MCF 10A (cell line): ENCODE results near the gene PCDH8. TPM values are rescaled to one million over a fixed set of nuclear protein-coding genes. Genes with fewer than 3 reads are reported as not detected.

Source experiments
- BruUV-seq: library from RNA; stranded (reverse); fragments of 400-500 nt; replicated peaks from 2 replicates; lab custom pipeline; 2021; lab: Mats Ljungman, UMichigan
- CTCF ChIA-PET: fragments of 300-600 bp; sonication (Branson Sonifier 250); formaldehyde crosslinking; extraction: SDS; loops from one replicate; lab custom pipeline; 2021; ENCODE audit warnings: antibody characterized with exemption, inconsistent platforms; lab: Yijun Ruan, JAX
- POLR2A ChIA-PET: fragments of 300-600, 350-650 bp; sonication (Branson Sonifier 250); formaldehyde crosslinking; extraction: SDS; loops from one replicate; lab custom pipeline; 2020; ENCODE audit warnings: antibody characterized with exemption, inconsistent platforms; lab: Yijun Ruan, JAX
- DNase-seq: peaks from one replicate; pipeline ENCODE4 v3.0.0-alpha.2; 2018; ENCODE audit not compliant: unreplicated experiment
- H3K27ac Mint-ChIP-seq: one replicate; pipeline ENCODE4 v1.8.0; 2022; ENCODE audit warnings: mild to moderate bottlenecking, low read depth, mixed read lengths; ENCODE audit not compliant: unreplicated experiment
- H3K27me3 Mint-ChIP-seq: one replicate; pipeline ENCODE4 v1.8.0; 2022; ENCODE audit warnings: mixed read lengths; ENCODE audit not compliant: insufficient read depth, unreplicated experiment
- H3K36me3 Mint-ChIP-seq: one replicate; pipeline ENCODE4 v1.8.0; 2022; ENCODE audit warnings: mild to moderate bottlenecking, moderate library complexity, mixed read lengths; ENCODE audit not compliant: insufficient read depth, unreplicated experiment
- H3K4me1 Mint-ChIP-seq: one replicate; pipeline ENCODE4 v1.8.0; 2022; ENCODE audit warnings: mixed read lengths; ENCODE audit not compliant: insufficient read depth, unreplicated experiment
- H3K4me3 Mint-ChIP-seq: one replicate; pipeline ENCODE4 v1.8.0; 2022; ENCODE audit warnings: mild to moderate bottlenecking, moderate library complexity, mixed read lengths; ENCODE audit not compliant: unreplicated experiment
- H3K9me3 Mint-ChIP-seq: one replicate; pipeline ENCODE4 v1.8.0; 2022; ENCODE audit warnings: mixed read lengths; ENCODE audit not compliant: unreplicated experiment
- CTCF ChIP-seq: fragments of 200-600 bp; IDR thresholded peaks from one replicate; pipeline ENCODE4 v1.8.0; 2022; ENCODE audit warnings: antibody characterized with exemption, mild to moderate bottlenecking; ENCODE audit not compliant: unreplicated experiment
- intact Hi-C: fragments of 100-400 bp; cut with micrococcal nuclease; formaldehyde crosslinking; loops from 2 replicates; pipeline ENCODE4 v1.14.1; 2022
- microRNA-seq: library from miRNA; unstranded; fragments of <30 nt; microRNA quantifications from one replicate; pipeline ENCODE4 v1.2.0, GENCODE V29; 2022
- total RNA-seq: library from RNA; stranded (reverse); gene quantifications from 2 replicates; pipeline ENCODE4 v1.2.3, GENCODE V29; 2022

Gene PCDH8
- total RNA-seq, 1 experiment from 2014 or later: not detected

DNA sequence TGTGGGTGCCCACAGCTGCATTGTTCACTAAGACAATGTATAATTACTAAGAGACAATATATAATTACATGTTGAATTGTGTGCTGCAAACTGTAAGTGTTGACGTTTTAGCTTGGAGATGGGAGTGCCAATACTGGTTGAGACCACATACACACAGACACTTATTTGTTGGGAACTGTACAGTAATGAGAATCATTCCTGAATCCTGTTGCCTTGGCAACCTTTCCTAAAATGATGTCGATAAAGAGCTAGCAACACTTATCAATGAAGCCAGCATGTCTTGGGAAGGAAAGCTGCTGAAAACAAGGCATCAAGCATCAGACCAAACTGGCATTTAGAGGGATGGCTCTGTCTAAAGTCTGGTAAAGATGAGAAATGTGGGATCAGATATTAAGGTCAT is 51.3 kb downstream of the PCDH8 start:
- Mint-ChIP-seq H3K27ac (no peak overlapping the region), H3K36me3 (no peaks in the 10 kb centered on the region), H3K9me3 (peaks cover 7% of the 10 kb centered on the region), H3K27me3 (peaks cover 50% of the 10 kb centered on the region), H3K4me3 (no peak overlapping the region), H3K4me1 (no peaks in the 10 kb centered on the region)
- ChIA-PET CTCF (interaction anchor here (3.6 kb wide), 1 partner anchor 12 kb away, joined by 25 read pairs; no protein-coding TSS in a partner anchor), POLR2A (no interaction called here)
- intact Hi-C loops: no loop called here
- no peak for TF ChIP-seq CTCF
- DNase-seq: no peak
- BruUV-seq: no TSS peak

DNA sequence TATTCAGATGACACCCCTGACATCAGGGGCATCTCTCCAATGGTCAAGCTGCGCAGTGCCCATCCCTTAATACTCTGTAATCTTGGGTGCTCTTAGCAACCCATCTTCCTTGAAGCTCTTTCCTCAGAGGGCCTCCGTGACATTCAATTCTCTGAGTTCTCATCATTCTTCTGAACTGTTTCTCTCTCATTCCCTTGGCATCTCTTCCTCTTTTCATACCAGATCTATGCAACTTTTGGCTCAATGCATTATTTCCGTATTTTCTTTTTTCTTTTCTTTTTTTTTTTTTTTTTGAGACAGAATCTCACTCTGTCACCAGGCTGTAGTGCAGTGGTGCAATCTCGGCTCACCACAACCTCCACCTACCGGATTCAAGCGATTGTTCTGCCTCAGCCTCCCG is 53.9 kb downstream of the PCDH8 start:
- no peak for DNase-seq
- no peak overlapping the region for H3K4me3 Mint-ChIP-seq
- peaks cover 6% of the 10 kb centered on the region for H3K36me3 Mint-ChIP-seq
- POLR2A ChIA-PET: no interaction called here
- peaks cover 48% of the 10 kb centered on the region for H3K27me3 Mint-ChIP-seq
- CTCF ChIA-PET: interaction anchor here (0.6 to 2.4 kb wide), 2 partner anchors 15 to 131 kb away, joined by 3 to 14 read pairs; no protein-coding TSS in a partner anchor
- no peak for TF ChIP-seq CTCF
- H3K9me3 Mint-ChIP-seq: peaks cover 7% of the 10 kb centered on the region
- no peak overlapping the region for H3K27ac Mint-ChIP-seq
- intact Hi-C loops: no loop called here
- BruUV-seq: no TSS peak
- no peaks in the 10 kb centered on the region for H3K4me1 Mint-ChIP-seq

- no peaks in the 10 kb centered on the region for H3K4me1 Mint-ChIP-seq
- BruUV-seq: no TSS peak
- no peak for TF ChIP-seq CTCF
- H3K36me3 Mint-ChIP-seq: peaks cover 6% of the 10 kb centered on the region
- ChIA-PET CTCF (interaction anchor here (0.6 to 2.0 kb wide), 3 partner anchors 15 to 224 kb away, joined by 3 to 11 read pairs (median 3); no protein-coding TSS in a partner anchor), POLR2A (no interaction called here)
- intact Hi-C loops: no loop called here
- no peak for DNase-seq
- H3K4me3 Mint-ChIP-seq: no peak overlapping the region
- peaks cover 7% of the 10 kb centered on the region for H3K9me3 Mint-ChIP-seq
- peaks cover 39% of the 10 kb centered on the region for H3K27me3 Mint-ChIP-seq
- H3K27ac Mint-ChIP-seq: no peak overlapping the region
These were observed 54.9 kb downstream of the PCDH8 start for GRCh38 chr13:52793515-52794061.

Small RNAs within 50 kb of the gene (microRNA-seq; reads per million reads assigned to microRNA genes)
- not detected for gene MIR759

Other genes starting within 250 kb of the PCDH8 start
- 10.1 and 11.5 TPM in 2 replicates for gene HNRNPA1L2, start 206.2 kb downstream of the PCDH8 start, total RNA-seq
- 49.0 and 58.4 TPM in 2 replicates for gene SUGT1, start 195.8 kb downstream of the PCDH8 start, total RNA-seq
- not detected in 2 replicates for gene CNMD, start 108.8 kb downstream of the PCDH8 start, total RNA-seq
- gene OLFM4, start 180.2 kb upstream of the PCDH8 start, total RNA-seq: not detected in 2 replicates